ENCODE results near the gene TPSD1.
"Not testable (repeated sequence)": the region's sequence is repeated elsewhere in the genome, so short reads cannot be mapped to it uniquely, and the experiment has no call there.

TPSD1 gene

GRCh38 chr16:1232049-1232748 lies 23.7 kb upstream of the TPSD1 start:
- not testable (repeated sequence) for DNase-seq; H3K27ac ChIP-seq; H3K4me3 ChIP-seq (ENCODE audit: low read depth, low read length); H3K9me3 ChIP-seq (ENCODE audit: severe bottlenecking); H3K36me3 ChIP-seq; H3K27me3 ChIP-seq (ENCODE audit: insufficient read depth, low read depth, severe bottlenecking)

GRCh38 chr16:1236659-1237058 lies 19.2 kb upstream of the TPSD1 start:
- not testable (repeated sequence) for H3K9me3 ChIP-seq (ENCODE audit: severe bottlenecking); H3K27me3 ChIP-seq (ENCODE audit: insufficient read depth, low read depth, severe bottlenecking); H3K27ac ChIP-seq; H3K4me3 ChIP-seq (ENCODE audit: low read depth, low read length); DNase-seq; H3K36me3 ChIP-seq

GRCh38 chr16:1237990-1238389 lies 17.9 kb upstream of the TPSD1 start:
- Histone ChIP-seq H3K27ac (no peak overlapping the region), H3K4me3 (ENCODE audit: low read depth, low read length) (no peak overlapping the region), H3K36me3 (no peaks in the 10 kb centered on the region), H3K27me3 (ENCODE audit: insufficient read depth, low read depth, severe bottlenecking) (no peaks in the 10 kb centered on the region), H3K9me3 (ENCODE audit: severe bottlenecking) (no peaks in the 10 kb centered on the region)
- no peak for DNase-seq
- TF ChIP-seq CTCF (IDR thresholded peaks at IDR 0.05; ENCODE audit: low read depth, low read length), result no peak

GRCh38 chr16:1238909-1239308 lies 17.0 kb upstream of the TPSD1 start:
- DNase-seq; H3K27ac ChIP-seq; H3K9me3 ChIP-seq (ENCODE audit: severe bottlenecking); H3K4me3 ChIP-seq (ENCODE audit: low read depth, low read length); H3K36me3 ChIP-seq; H3K27me3 ChIP-seq (ENCODE audit: insufficient read depth, low read depth, severe bottlenecking): not testable (repeated sequence)

- H3K27ac ChIP-seq; H3K9me3 ChIP-seq (ENCODE audit: severe bottlenecking); H3K4me3 ChIP-seq (ENCODE audit: low read depth, low read length); DNase-seq; H3K27me3 ChIP-seq (ENCODE audit: insufficient read depth, low read depth, severe bottlenecking); H3K36me3 ChIP-seq: not testable (repeated sequence)
These were observed 16.3 kb upstream of the TPSD1 start for GRCh38 chr16:1239575-1239974.

GRCh38 chr16:1240436-1240835 lies 15.4 kb upstream of the TPSD1 start, which contains the start of gene TPSAB1:
TSS of gene TPSAB1 (plus strand) at chr16:1240705. CDS start at chr16:1240939, 234 bp downstream.
- H3K27ac ChIP-seq; DNase-seq; H3K36me3 ChIP-seq; H3K27me3 ChIP-seq (ENCODE audit: insufficient read depth, low read depth, severe bottlenecking); H3K9me3 ChIP-seq (ENCODE audit: severe bottlenecking); H3K4me3 ChIP-seq (ENCODE audit: low read depth, low read length): not testable (repeated sequence)

GRCh38 chr16:1241081-1241480 lies 14.8 kb upstream of the TPSD1 start:
- H3K27me3 ChIP-seq (ENCODE audit: insufficient read depth, low read depth, severe bottlenecking); DNase-seq; H3K27ac ChIP-seq; H3K9me3 ChIP-seq (ENCODE audit: severe bottlenecking); H3K4me3 ChIP-seq (ENCODE audit: low read depth, low read length); H3K36me3 ChIP-seq: not testable (repeated sequence)

- not testable (repeated sequence) for H3K27ac ChIP-seq; H3K9me3 ChIP-seq (ENCODE audit: severe bottlenecking); H3K27me3 ChIP-seq (ENCODE audit: insufficient read depth, low read depth, severe bottlenecking); H3K4me3 ChIP-seq (ENCODE audit: low read depth, low read length); H3K36me3 ChIP-seq
- DNase-seq, result peak; percentile 4
These were observed 12.5 kb upstream of the TPSD1 start for GRCh38 chr16:1243363-1243762.

- not testable (repeated sequence) for H3K36me3 ChIP-seq; H3K9me3 ChIP-seq (ENCODE audit: severe bottlenecking); H3K27ac ChIP-seq; H3K4me3 ChIP-seq (ENCODE audit: low read depth, low read length); H3K27me3 ChIP-seq (ENCODE audit: insufficient read depth, low read depth, severe bottlenecking)
- DNase-seq, result peak; percentile 38
These were observed 11.7 kb upstream of the TPSD1 start for GRCh38 chr16:1243907-1244850.

GRCh38 chr16:1244881-1245280 lies 11.0 kb upstream of the TPSD1 start:
- DNase-seq, result peak; percentile 5
- Histone ChIP-seq H3K9me3 (ENCODE audit: severe bottlenecking) (no peaks in the 10 kb centered on the region), H3K4me3 (ENCODE audit: low read depth, low read length) (no peak overlapping the region), H3K36me3 (no peaks in the 10 kb centered on the region), H3K27me3 (ENCODE audit: insufficient read depth, low read depth, severe bottlenecking) (no peaks in the 10 kb centered on the region), H3K27ac (no peak overlapping the region)
- TF ChIP-seq CTCF (IDR thresholded peaks at IDR 0.05; ENCODE audit: low read depth, low read length), result no peak
